NCI-H1092 treated with DMSO at 0.1 percent for 48 hours (cell line): ENCODE results near the gene FMN2.

ENCODE experiments used
- DNase-seq: peaks from one replicate; lab custom pipeline; 2025; lab: John Stamatoyannopoulos, UW

The FMN2 gene

GRCh38 chr1:240198376-240198775 is 106.7 kb downstream of the FMN2 start:
- DNase-seq: no peak

- no peak for DNase-seq
These were observed 108.3 kb downstream of the FMN2 start for GRCh38 chr1:240199758-240200645.

GRCh38 chr1:240201931-240202330 is 110.2 kb downstream of the FMN2 start:
- no peak for DNase-seq

GRCh38 chr1:240207073-240207709 is 115.5 kb downstream of the FMN2 start:
- no peak for DNase-seq

GRCh38 chr1:240210026-240210425 is 118.3 kb downstream of the FMN2 start:
- no peak for DNase-seq

DNA sequence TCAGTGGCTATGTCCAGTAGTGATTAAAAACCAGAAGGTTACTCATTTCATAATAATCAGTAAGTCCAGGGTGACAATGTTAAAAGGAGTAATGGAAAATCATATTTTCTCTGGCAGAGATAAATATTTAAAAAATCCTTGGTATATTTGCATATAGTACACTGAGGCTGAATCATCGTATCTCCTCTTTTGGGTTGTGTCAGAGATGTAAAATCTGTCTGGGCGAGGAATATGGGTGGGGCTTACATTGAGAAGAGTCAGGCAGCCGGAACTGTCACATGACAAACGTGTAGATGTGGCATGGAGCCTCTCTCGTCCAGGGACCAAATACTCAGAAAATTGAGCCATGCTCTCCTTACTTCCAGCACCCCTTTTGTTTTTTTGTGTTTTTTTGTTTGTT is 120.9 kb downstream of the FMN2 start:
- no peak for DNase-seq

DNA sequence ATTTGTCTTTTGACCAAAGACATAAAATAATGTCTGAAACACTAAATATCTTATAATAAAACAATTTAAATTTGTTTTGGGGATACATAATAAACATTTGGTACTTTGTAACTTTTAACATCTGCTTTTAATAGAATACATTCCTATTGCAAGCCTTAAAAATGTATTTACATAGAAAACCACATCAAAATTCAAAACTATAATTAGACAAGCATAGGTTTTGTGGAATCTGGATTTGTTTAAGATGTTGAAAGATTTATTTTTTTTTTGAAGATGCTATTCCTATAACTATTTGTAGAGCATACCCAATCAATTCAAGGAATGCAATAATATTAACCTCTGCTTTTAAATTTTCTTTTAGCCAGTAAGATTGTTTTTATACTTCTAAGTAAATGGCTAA is 125.7 kb downstream of the FMN2 start:
- no peak for DNase-seq

- DNase-seq: no peak
These were observed 127.4 kb downstream of the FMN2 start for GRCh38 chr1:240219104-240219503.

GRCh38 chr1:240226102-240226501 is 134.4 kb downstream of the FMN2 start:
- DNase-seq: no peak

DNA sequence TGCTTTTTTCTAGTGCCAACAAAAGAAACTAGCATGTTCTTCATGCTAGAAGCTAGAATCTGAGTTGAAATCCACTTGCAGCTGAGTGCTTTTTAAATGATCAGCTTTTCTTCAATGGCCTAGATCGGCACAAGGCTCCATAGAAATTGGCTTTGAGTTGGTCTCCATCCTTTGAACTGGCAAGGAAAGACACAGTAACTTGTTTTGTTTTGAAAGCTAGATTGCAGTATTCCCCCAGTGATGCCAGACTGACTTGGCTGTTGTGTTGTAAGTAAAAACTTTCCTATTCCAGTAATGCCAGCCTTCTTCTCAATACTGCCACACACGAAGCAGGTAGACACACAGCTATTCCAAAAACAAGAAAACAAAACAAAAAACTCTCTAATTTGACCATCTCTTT is 139.1 kb downstream of the FMN2 start:
- no peak for DNase-seq

- no peak for DNase-seq
These were observed 140.8 kb downstream of the FMN2 start for GRCh38 chr1:240232530-240232929.

GRCh38 chr1:240234485-240235210 is 143.0 kb downstream of the FMN2 start:
- no peak for DNase-seq

- no peak for DNase-seq
These were observed 144.0 kb downstream of the FMN2 start for GRCh38 chr1:240235521-240236288.

DNA sequence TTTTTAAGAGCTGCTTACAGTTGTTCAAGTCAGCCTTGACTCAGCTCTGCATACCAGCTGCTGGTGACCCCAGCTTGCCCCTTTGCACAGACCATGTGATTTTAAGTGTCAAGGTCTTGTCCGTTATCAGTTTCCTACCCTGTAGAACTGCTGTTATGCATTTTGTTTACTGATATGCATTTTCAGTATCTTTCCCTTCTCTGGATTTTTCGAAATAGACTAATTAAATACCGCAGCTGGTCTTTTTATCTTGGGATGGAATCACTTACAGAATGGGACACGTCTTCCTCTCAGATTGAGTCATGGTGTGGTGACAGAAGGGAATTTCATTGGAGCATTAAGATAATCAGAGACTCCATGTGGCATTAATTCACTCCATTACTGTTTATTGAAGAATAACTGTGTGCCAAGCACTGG is 145.6 kb downstream of the FMN2 start:
- no peak for DNase-seq

GRCh38 chr1:240239309-240239708 is 147.6 kb downstream of the FMN2 start:
- DNase-seq: no peak

DNA sequence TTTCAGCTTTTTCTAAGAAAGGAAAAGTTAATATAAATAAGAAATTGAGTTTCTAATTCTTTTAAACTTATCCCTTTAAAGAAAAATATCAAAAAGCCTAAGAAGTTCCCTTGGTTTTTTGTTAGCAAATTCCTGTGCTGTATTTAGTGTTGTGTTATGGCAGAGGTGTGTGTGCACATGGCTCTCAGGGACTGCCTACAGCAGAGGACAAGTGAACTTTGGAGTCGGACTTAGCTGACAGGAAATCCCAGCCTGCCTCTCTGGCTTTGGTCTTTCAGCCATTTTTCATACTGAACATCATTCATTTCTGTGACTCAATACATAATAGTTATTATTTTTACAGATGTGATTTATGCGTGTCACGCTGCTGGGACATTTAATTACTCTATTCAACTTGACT is 149.6 kb downstream of the FMN2 start:
- DNase-seq: no peak

DNA sequence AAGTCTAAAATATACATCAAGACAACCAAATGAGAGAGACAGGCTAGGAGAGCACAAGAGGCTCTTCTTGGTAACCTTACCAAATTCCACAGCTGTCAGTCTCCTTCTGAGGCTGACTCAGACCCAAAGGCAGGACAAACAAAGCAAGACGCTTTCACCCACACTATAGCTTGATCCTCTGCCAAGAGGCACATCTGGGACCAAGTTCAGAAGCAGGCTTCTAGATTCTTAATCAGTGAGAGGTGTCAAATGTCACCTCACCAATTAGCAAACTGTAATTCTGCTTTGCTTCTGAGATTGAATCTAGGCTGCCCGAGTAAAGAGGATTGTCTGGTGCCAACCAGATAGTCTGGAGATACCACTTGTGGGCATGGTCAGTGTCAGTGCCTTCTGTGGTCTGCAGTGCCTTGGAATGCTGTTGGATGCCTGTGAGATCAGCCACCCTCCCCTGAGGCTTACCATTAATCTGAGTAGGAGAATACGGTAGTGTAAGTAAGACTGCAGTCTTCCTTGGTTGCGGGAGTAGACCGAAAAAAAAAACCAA is 151.0 kb downstream of the FMN2 start:
- no peak for DNase-seq

GRCh38 chr1:240244968-240245628 is 153.4 kb downstream of the FMN2 start:
- DNase-seq: no peak

DNA sequence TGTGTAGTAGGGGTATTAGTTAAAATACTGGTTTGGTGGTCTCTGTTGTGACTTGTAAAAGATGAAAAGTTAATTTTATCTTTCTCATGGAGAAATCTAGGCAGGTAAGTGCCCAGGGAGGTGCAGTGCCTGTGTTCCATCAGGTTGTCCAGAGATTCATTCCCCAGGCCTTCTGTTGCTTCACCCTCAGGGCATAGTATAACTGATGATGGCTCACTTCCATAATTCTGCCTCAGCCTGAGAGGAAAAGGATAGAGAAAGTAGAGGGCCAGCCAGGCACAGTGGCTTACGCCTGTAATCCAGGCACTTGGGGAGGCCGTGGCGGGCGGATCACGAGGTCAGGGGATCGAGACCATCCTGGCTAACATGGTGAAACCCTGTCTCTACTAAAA is 153.9 kb downstream of the FMN2 start:
- no peak for DNase-seq

DNA sequence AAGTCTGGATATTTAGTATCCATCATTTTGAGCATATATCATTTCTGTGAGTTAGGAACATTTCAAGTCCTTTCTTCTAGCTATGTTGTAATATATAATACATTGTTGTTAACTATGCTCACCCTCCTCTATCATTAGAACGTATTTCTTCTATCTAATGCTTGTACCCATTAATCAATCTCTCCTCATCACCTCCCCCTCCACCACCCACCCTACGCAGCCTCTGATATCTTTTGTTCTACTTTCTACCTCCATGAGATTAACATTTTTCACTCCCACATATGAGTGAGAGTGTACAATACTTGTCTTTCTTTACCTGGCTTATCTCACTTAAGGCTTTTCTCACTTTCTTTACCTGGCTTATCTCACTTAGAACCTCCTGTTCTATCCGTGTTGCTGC is 156.2 kb downstream of the FMN2 start:
- DNase-seq: no peak

DNA sequence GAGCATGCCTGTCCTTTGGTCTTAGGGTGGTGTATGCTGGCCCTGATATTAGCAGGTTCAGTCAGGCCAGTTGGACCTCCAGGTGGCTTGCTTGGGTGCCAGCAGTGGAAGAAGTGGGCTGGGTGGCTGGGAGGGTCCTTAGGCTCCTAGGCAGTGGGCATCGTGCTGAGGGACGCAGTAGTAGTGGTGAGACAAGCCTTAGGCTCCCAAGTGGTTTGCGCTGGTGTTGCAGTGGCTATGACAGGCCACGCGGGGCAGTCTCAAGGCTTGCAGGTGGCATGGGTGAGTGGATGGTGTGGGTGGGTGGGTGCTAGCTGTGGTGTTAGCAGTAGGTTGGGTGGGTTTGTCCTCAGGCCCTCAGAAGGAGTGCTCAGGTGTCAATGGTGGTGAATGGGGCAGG is 162.3 kb downstream of the FMN2 start:
- no peak for DNase-seq
